Pancreas (tissue), 10 donors: ENCODE data around the gene FXR2. TPM values are rescaled to one million over a fixed set of nuclear protein-coding genes. Genes with fewer than 3 reads are reported as not detected.

Source experiments
- ATAC-seq, 4 donors: fragments of 200-7000 bp; cut with Tn5 transposase; one replicate each; pipeline versions ENCODE4 v1.8.0 to v1.9.1; 2020; ENCODE audit warnings: mild to moderate bottlenecking in 4 of 4, moderate library complexity in 4 of 4
- DNase-seq, 6 donors: peaks; one replicate each; pipeline ENCODE4 v3.0.0-alpha.2; 2020
- FAIRE-seq: peaks from 2 replicates; lab custom pipeline; 2012; peaks lifted over from hg19 to GRCh38; lab: Jason Lieb, UNC
- H3K27ac ChIP-seq, 4 donors: fragments of 200-600 bp; sonication (generic); 1 replicate in 3 of 4; 2 replicates in 1 of 4; pipeline versions ENCODE4 v1.5.0 to v1.8.0; 2020
- H3K27me3 ChIP-seq, 4 donors: fragments of 200-600 bp; one replicate each; pipeline ENCODE4 v1.8.0; 2021
- H3K36me3 ChIP-seq, 3 donors: fragments of 200-600 bp; sonication (generic) in 1 of 3; one replicate each; pipeline versions ENCODE4 v1.5.0 to v1.8.0; 2020 to 2021
- H3K4me1 ChIP-seq, 3 donors: fragments of 200-600 bp; one replicate each; pipeline ENCODE4 v1.8.0; 2021
- H3K4me3 ChIP-seq, 4 donors: fragments of 200-600 bp; sonication (generic) in 2 of 4; one replicate each; pipeline versions ENCODE4 v1.5.0 to v1.8.0; 2020 to 2021
- H3K9me3 ChIP-seq, 4 donors: fragments of 200-600 bp; one replicate each; pipeline ENCODE4 v1.8.0; 2021
- WGBS, 2 donors: extraction: QIAGEN DNeasy Blood & Tissue Kit; methylation state at CpG; one replicate each; pipeline ENCODE4 v1.1.7; 2013; 5-methylcytosine and 5-hydroxymethylcytosine counted together
- intact Hi-C, 3 donors: fragments of 100-400 bp; cut with DNase I; formaldehyde crosslinking; loops; one replicate each; pipeline versions ENCODE4 v1.11.1 to v1.14.2; 2022
- polyA plus RNA-seq, 2 donors: library from polyadenylated mRNA; stranded (reverse); fragments of 200-250 nt; gene quantifications; one replicate each; pipeline ENCODE4 v1.2.3, GENCODE V29; 2013
- total RNA-seq, 6 donors: library from RNA; stranded (reverse); fragmentation: NEBNext Ultra II Directional in 4 of 6; extraction: Animal tissue kit (Norgen Biotek cat#: 25700) in 4 of 6; gene quantifications; one replicate each; pipeline versions ENCODE4 v1.2.1 to v1.2.4, GENCODE V29; 2021 to 2023
- TF ChIP-seq, protein P1 (sequence below), 4 donors: fragments of 200-600 bp; sonication (generic) in 3 of 4; IDR thresholded peaks; one replicate each; pipeline versions ENCODE4 v1.5.0 to v1.8.0; 2021; ENCODE audit warnings: antibody characterized with exemption in 4 of 4
- donor health status: healthy with polysubstance abuse.
- donor health status: DM: no; HTN: no; CAD: no; lungs with moderate emphysema.
- donor health status: DM: no; HTN: no; CAD: no.
- donor health status: control.
- donor health status: control.
- donor health status: Bipolar disorder and iron deficiency.
- donor health status: DM: yes; HTN: yes; CAD: no.
- donor health status: DM: no; HTN: no; CAD: no.
- donor health status: DM: no; HTN: no; CAD: no.
- donor health status: DM: yes; HTN: yes; CAD: no.

The FXR2 gene
- total RNA-seq, result 10 to 100 TPM in 4 of 6 donors, 1 to 10 TPM in 2; 7.8 to 16.6 (median 12.3) TPM
- polyA plus RNA-seq, result 10 to 100 TPM; 19.8 to 25.6 TPM

- DNase-seq, result peak; percentile 97 to 100 (median 100)
- H3K27me3 ChIP-seq, result no peaks in the 10 kb centered on the region
- TF ChIP-seq, protein P1, sequence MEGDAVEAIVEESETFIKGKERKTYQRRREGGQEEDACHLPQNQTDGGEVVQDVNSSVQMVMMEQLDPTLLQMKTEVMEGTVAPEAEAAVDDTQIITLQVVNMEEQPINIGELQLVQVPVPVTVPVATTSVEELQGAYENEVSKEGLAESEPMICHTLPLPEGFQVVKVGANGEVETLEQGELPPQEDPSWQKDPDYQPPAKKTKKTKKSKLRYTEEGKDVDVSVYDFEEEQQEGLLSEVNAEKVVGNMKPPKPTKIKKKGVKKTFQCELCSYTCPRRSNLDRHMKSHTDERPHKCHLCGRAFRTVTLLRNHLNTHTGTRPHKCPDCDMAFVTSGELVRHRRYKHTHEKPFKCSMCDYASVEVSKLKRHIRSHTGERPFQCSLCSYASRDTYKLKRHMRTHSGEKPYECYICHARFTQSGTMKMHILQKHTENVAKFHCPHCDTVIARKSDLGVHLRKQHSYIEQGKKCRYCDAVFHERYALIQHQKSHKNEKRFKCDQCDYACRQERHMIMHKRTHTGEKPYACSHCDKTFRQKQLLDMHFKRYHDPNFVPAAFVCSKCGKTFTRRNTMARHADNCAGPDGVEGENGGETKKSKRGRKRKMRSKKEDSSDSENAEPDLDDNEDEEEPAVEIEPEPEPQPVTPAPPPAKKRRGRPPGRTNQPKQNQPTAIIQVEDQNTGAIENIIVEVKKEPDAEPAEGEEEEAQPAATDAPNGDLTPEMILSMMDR (IDR thresholded peaks at IDR 0.05), result peak; percentile 29 to 63 (median 52)
- FAIRE-seq, result peak; percentile 95
- peak within 1 kb of the TSS; percentile 75 to 89 (median 84) for H3K27ac ChIP-seq
- peaks cover 10 to 23% (median 19%) of the 10 kb centered on the region in 3 donors for H3K4me1 ChIP-seq
- no peaks in the 10 kb centered on the region for H3K36me3 ChIP-seq
- WGBS, 2 donors, result 0 to 1% methylated on average over 48 to 93 of the region's 93 CpGs
- peak within 1 kb of the TSS; percentile 51 to 80 (median 72) for H3K4me3 ChIP-seq
- peak; percentile 93 to 98 (median 94) for ATAC-seq
- H3K9me3 ChIP-seq, result no peaks in the 10 kb centered on the region
- intact Hi-C loops, result no loop called here
Observed at GRCh38 chr17:7614425-7615264, at the start of gene FXR2. Gene FXR2 (minus strand): TSS chr17:7614897. CDS start chr17:7614532, 365 bp downstream.

DNA sequence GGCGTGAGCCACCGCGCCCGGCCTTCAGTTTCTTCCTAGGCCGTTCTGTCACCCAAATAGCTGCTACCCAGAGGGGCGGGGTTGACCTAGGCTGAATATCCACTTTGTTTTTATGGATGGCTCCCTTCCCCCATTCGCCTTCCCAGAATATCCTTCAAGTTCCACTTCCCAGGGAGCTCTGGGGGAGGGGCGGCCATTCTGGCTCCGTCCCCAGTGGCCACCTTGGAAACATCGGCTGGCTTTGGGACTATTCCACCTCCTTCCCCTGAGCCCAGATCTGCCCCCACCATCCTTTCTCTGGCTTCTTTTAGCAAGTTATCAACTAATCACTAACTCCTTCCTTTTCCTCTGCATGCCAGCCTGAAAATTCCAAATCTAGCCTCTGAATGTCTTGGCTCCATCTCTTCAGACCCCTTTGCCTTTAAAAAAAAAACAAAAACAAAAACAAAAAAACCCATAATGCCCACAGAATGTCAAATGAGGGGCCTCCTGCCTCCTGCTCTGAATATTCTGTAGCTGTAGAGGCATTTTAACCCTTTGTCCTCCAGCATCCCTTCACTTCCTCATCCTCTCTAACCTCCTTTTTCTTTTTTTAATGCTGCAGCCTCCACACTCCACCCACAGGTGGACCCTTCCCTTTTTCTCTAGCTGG lies 42.4 kb upstream of the FXR2 start:
- H3K27ac ChIP-seq, result no peak overlapping the region
- FAIRE-seq, result no peak

DNA sequence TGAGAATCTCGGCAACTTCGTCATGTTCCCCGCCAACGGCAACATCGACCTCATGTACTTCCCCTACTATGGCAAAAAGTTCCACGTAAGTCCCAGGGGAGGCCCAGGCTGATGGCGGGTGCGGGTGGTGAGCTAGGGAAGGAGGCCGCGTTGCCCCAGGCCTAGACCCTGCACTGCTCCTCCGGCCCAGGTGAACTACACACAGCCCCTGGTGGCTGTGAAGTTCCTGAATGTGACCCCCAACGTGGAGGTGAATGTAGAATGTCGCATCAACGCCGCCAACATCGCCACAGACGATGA lies 40.8 kb upstream of the FXR2 start:
- WGBS, 2 donors, result 90 to 93% methylated on average over 17 of the region's 17 CpGs
- TF ChIP-seq, protein P1 (IDR thresholded peaks at IDR 0.05), result no peak
- no peak overlapping the region for H3K4me3 ChIP-seq
- no peak for FAIRE-seq
- ATAC-seq, result no peak
- H3K36me3 ChIP-seq, result no peaks in the 10 kb centered on the region
- DNase-seq, result no peak
- H3K4me1 ChIP-seq, result peaks cover 4 to 12% (median 10%) of the 10 kb centered on the region in 3 donors
- no peaks in the 10 kb centered on the region for H3K27me3 ChIP-seq
- intact Hi-C loops, result no loop called here
- no peak overlapping the region for H3K27ac ChIP-seq
- no peaks in the 10 kb centered on the region for H3K9me3 ChIP-seq

More for the DNA sequence above, 42.4 kb upstream of the FXR2 start:
- no peaks in the 10 kb centered on the region for H3K27me3 ChIP-seq
- peaks cover 0 to 2% (median 0%) of the 10 kb centered on the region in 3 donors for H3K4me1 ChIP-seq
- ATAC-seq (peak in 3 of 4 donors; percentile 25 to 59 (median 36)), DNase-seq (peak in 2 of 6 donors; percentile 36 to 38)
- no peak overlapping the region for H3K4me3 ChIP-seq
- no peaks in the 10 kb centered on the region for H3K9me3 ChIP-seq
- H3K36me3 ChIP-seq, result no peaks in the 10 kb centered on the region
- TF ChIP-seq, protein P1 (IDR thresholded peaks at IDR 0.05), result no peak
- intact Hi-C loops, result no loop called here
- 54 to 62% methylated on average over 10 of the region's 10 CpGs for WGBS, 2 donors

- DNase-seq (no peak), FAIRE-seq (no peak), ATAC-seq (no peak)
- H3K4me3 ChIP-seq, result no peak overlapping the region
- WGBS, 2 donors, result 80 to 86% methylated on average over 16 of the region's 16 CpGs
- TF ChIP-seq, protein P1 (IDR thresholded peaks at IDR 0.05), result no peak
- intact Hi-C loops, result no loop called here
- H3K27ac ChIP-seq, result no peak overlapping the region
- H3K27me3 ChIP-seq, result no peaks in the 10 kb centered on the region
- H3K9me3 ChIP-seq, result no peaks in the 10 kb centered on the region
- peaks cover 4 to 12% (median 10%) of the 10 kb centered on the region in 3 donors for H3K4me1 ChIP-seq
- no peaks in the 10 kb centered on the region for H3K36me3 ChIP-seq
Observed at GRCh38 chr17:7654832-7655540, 40.3 kb upstream of the FXR2 start.
